ENCODE results near the gene GLMP.

DNA sequence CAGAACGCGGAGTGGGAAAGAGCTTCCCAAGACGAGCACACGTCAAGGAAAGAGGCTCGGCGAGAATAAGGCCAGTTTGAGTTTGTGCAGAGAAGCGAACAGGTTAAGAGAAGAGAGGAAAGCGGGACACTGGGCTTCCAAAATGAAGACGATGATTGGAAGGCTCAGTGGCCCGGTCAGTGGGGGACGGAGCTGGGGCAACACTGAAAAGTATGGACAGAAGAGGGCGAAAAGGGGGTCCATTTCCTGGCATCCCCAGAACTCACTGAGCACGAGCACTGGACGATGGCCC is 42.4 kb upstream of the GLMP start:
- TF ChIP-seq, protein P1, sequence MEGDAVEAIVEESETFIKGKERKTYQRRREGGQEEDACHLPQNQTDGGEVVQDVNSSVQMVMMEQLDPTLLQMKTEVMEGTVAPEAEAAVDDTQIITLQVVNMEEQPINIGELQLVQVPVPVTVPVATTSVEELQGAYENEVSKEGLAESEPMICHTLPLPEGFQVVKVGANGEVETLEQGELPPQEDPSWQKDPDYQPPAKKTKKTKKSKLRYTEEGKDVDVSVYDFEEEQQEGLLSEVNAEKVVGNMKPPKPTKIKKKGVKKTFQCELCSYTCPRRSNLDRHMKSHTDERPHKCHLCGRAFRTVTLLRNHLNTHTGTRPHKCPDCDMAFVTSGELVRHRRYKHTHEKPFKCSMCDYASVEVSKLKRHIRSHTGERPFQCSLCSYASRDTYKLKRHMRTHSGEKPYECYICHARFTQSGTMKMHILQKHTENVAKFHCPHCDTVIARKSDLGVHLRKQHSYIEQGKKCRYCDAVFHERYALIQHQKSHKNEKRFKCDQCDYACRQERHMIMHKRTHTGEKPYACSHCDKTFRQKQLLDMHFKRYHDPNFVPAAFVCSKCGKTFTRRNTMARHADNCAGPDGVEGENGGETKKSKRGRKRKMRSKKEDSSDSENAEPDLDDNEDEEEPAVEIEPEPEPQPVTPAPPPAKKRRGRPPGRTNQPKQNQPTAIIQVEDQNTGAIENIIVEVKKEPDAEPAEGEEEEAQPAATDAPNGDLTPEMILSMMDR (IDR thresholded peaks at IDR 0.05), result no peak
- no peak for TF ChIP-seq POLR2A (IDR thresholded peaks at IDR 0.05)
